GM18520 (cell line): ENCODE data around the gene SORBS1.

Experiments
- ATAC-seq: cut with Tn5 transposase; IDR thresholded peaks from one replicate; pipeline ENCODE4 v1.9.1; 2021; ENCODE audit not compliant: unreplicated experiment

SORBS1 gene

GRCh38 chr10:95566136-95566535 is 5.0 kb upstream of the SORBS1 start:
- no peak for ATAC-seq

DNA sequence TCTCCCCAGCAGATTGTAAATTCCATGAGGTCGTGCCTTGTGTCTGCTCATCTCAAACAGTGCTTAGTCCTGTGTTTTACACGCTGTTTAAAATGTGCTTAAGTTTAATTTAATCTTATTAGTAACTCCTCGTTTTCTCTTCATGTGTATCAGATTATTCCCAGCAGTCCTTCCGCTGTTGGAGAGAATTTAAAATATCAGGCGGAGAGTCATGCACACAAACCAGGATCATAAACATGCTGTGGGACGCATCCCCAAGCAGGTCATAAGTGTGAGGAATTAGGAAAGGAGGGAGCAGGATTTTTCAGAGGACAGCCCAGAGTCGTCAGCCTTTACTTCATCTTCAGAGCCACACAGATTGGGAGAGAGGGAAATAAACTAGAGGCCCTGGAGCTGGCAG is 4.2 kb upstream of the SORBS1 start:
- no peak for ATAC-seq

DNA sequence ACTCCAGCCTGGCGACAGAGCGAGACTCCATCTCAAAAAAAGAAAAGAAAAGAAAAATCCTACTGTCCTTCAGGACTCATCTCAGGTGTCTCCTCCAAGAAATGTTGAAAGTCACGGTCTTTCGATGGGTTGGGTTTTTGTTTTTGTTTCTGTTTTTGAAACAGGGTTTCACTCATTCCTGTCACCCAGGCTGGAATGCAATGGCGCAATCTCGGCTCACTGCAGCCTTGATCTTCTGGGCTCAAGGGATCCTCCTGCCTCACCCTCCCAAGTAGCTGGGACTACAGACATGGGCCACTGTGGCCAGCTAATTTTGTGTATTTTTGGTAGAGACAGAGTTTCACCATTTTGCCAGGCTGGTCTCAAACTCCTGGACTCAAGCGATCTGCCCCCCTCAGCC is 3.1 kb upstream of the SORBS1 start:
- no peak for ATAC-seq

DNA sequence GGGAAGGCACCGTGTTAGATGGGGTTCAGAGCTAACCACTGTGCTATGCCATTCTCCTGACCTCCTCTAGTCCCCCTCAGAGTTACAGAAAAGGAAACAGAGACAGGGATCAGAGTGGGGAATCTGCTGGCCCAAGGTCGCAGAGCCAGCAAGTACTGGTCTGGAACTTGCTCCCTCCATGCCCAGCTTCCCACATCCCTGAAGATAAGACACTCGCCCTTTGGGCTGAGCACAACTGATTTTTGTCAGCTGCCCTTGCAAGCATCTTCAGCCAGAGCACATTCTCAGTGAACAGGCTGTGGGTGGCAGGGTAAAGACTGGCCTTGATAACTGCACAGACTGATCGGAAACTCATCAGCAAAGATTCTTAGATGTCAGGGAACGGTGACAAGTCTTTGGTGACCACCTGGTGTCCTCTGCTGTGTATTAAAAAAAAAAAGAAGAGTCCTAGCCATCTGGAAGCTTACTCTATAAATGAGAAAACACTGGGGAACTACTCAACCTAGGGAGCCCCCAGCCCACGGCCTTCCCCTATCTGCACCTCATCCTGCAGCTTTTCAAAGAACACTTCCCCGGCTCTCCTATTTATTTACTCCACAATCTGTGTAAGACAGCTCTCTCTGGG is 1.3 kb upstream of the SORBS1 start:
- no peak for ATAC-seq

GRCh38 chr10:95561864-95562177 is 650 bp upstream of the SORBS1 start:
- no peak for ATAC-seq

DNA sequence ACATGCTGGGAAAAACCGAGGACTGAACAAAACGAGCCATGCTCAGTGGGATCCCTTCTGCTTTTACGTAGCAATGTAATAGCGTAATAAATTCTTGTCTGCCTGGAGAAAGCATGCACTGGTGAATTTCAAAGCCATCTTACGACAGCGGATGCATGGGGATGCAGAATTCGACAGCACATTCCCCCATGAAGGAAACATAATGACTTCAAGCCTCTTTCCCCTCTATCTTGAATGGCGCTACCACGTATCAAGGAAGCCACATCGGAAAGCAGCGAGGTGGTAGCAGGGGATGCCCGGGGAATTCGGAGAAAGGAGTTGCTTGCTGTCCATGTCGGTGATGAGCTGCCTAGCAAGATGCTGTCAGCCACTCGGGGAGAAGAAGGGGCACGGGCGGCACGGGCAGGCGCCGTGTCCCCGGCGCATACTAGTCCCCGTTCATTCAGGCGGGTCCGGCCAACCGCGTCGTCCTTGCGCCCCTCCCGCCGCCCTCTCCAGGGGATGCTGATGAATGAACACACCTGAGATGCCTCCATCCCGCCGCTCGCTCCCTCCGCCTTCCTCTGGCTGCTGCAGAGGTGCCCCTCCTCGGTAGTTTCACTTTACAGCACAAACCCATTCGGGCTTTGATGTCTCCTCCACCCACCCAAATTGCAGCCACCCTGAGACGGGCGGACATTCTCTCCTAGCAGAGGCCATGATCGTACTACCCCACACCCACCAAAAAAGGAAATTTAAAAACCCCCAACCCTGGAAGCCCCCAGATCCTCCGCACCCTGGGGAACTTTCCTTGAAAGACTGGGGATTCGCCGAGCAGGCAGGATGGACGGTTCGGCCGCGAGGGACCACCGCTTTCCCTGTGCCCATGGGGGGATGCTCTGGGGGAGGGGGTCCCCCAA is 644 bp downstream of the SORBS1 start:
- ATAC-seq: no peak

DNA sequence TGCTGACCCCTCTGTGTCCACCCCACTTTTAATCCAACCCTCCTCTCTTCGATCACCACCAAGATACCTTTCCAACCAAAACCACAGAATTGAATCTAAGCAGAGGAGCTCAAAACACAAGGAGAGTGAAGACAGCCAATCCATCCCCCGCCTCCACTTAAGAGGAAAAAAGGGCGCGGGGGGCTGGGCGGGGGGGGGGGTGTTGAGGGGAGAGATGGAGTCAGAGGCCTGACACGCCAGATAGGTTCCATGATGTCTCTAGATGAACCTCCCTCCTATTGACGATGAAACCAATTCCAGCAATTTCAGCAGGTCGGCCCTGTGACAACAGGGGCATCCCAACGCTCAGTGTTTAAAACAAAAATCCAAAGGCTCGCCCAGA is 1.3 kb downstream of the SORBS1 start:
- ATAC-seq: no peak

DNA sequence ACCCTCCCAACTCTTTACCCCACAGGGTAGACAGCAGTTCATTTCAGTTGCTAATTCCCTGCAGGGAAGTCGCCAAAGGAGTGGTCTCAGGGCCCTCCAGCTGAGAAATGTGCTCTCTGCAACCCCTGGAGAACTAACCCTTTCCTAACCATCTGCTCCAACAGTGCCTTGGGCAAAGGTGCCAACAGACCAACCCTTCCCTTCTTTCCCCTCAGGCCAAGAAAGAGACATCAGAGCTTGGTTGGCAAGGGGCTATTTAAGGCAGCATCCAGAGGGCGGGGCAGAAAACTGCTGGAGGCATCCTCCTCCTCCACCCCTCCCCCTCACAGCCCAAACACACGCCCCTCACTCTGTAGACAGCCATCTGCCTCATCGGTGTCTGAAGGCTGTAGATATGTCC is 1.7 kb downstream of the SORBS1 start:
- ATAC-seq: no peak

DNA sequence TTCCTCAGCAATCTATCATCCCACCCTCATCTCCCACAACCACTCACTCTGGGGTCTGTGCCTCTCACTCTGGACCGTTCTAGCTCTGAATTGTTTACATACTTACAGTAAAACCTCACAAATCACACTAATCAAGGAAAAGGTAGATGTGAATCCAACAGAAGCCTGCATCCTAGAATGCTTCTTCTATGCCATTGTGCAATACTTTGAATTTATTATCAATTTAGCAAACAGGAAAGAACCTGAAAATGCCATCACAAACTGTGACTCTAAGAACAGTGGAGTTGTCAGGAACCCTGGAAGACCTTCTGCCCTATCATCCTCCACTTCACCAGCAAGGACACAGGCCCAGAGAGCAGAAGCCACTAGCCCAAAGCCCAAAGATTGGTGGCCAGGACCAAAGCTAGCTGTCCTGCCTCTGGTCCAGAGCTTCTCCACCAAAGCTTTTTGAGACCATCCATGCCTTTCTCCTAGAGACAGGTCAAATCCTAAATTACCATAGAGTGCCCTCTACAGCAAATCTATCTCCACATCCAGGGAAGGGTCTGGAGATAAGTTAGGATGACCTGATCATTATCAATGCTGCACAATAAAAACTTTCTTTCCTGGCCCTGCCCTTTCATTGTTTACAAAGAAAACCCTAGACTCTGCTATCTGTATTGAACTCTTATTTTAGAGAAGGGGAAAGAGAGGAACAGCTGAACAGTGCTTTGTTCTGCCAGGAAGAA is 2.4 kb downstream of the SORBS1 start:
- ATAC-seq: no peak

GRCh38 chr10:95556994-95557767 is 4.0 kb downstream of the SORBS1 start:
- no peak for ATAC-seq

GRCh38 chr10:95553674-95554073 is 7.5 kb downstream of the SORBS1 start:
- ATAC-seq: no peak

DNA sequence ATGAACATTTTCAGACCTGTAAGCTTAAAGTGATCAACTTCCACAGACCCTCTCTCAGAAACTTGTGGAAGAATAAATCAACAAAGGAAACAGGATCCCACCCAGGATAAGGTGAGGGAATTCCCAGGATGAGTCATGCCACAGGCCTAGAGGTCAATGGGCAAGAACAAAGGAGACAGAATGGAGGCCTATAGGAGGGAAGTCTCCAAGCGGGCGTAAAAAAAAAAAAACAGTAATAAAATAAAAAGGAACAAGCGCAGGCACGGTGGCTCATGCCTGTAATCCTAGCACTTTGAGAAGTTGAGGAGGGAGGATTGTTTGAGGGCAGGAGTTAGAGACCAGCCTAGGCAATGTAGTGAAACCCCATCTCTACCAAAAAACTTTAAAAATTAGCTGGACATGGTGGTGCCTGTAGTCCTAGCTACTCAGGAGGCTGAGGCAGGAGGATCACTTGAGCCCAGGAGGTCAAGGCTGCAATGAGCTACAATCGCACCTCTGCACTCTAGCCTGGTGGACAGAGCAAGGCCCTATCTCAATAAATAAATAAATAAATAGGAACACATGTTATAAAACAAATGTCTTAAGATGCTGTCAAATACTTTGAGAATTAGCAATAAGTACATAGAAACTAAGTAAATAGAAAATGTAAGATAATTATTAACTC is 8.4 kb downstream of the SORBS1 start:
- no peak for ATAC-seq

DNA sequence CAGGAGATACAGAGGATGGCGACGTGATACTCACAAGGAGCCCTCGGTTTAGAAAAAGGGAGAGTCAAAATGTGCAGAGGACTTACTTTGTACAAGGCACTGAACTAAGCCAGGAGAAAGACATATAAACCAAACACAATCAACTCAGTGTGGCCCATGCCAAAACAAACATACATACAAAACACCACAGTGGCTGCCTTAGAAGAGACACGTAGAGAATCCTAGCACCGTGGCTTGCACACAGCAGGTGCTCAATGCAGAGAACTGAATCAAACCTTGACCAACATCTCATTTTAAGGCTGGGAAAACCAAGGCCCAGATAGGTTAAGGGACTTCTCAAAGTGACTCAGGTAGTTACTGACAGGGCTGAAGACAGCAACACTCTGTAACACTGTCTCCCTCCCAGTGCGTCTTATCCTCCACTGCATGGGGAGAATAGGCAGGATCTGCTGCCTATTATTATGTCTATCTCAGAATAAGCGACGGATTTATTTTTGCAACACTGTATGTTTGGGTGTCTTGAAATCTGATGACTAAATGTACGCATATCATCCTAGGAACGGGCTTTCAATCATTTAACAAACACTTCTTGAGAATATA is 11.0 kb downstream of the SORBS1 start:
- ATAC-seq: no peak

- ATAC-seq: no peak
Measured at GRCh38 chr10:95547791-95548435, 13.3 kb downstream of the SORBS1 start.

DNA sequence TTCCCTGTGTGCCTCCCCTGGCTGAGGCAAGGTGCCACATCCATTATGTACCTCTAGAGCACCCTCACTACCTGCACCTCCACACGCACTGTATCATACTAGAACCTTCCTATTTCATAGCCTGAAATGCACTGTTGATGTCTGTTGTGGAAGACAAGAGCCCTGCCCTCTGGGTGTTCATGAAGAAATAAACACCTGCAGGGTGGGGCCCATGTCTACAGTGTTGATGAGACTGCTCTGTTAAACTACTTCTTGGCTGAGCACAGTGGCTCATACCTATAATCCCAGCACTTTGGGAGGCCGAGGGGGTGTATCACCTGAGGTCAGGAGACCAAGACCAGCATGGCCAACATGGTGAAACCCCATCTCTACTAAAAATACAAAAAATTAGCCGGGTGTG is 14.0 kb downstream of the SORBS1 start:
- no peak for ATAC-seq

DNA sequence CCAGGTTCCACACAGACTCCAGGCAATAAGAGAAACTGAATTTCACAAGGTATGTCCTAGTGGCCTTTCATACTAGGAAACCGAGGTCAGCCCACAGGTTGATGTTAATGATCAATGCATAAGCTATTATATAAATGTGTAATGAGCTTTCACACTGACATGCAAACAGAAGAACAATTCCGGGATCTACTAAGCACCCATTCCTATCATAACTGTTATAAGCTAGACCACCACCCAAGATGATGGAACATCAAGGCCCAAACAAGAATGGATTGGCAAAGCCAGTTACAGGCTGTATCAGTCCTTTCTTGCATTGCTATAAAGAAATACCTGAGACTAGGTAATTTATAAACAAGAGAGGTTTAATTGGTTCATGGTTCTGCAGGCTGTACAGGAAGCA is 15.2 kb downstream of the SORBS1 start:
- ATAC-seq: no peak

GRCh38 chr10:95544783-95545500 is 16.2 kb downstream of the SORBS1 start:
- ATAC-seq: no peak

GRCh38 chr10:95543459-95543858 is 17.7 kb downstream of the SORBS1 start:
- no peak for ATAC-seq

DNA sequence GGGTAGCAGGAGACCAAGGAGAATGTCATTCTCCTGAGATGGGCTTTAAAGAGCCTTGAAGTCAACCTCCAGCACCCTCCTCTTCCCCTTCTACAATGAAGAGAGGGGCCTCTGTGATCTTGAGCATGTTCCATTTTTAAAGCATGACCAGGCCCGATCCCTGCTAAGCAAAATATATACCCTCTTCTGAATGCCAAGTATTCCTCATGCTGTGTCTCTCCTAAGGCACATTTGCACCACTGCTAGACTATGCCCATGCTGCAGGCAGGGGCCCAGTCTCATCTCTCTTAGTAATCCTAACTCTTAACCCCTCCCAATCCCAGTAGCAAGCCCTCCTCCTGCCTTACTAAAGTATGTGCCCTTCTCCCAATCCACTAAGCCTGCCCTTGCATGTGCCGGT is 18.4 kb downstream of the SORBS1 start:
- ATAC-seq: no peak
